GM18526 (cell line): Measurements from ENCODE around the gene HS6ST3.

Source experiments
- POLR2A ChIP-seq: IDR thresholded peaks from 3 replicates; pipeline ENCODE4 v1.6.1; 2011; ENCODE audit not compliant: insufficient read length; ENCODE audit errors: extremely low read depth

The HS6ST3 gene

DNA sequence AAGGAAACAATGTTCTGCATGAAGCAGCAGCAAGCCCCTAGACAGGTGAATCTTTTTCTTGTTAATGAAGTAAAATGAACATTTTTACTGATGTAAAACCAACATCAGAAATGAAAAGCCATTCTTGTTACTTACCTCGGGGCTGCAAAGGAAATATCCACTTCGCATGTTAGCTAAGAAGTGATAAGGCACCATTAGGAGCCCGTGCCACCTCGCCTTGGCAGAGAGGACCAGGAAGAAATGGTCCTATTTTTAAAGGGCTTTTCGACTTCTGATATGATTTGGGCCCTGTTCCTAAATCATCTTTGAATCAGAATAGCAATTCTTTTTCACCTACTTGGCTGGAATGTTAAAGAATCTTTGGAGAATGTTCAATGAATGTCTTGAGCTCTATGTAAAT lies 721.1 kb downstream of the HS6ST3 start:
- TF ChIP-seq POLR2A, result no peak

- TF ChIP-seq POLR2A, result no peak
Measured at GRCh38 chr13:96816261-96816660, 726.4 kb downstream of the HS6ST3 start.

GRCh38 chr13:96816874-96817273 lies 727.0 kb downstream of the HS6ST3 start:
- no peak for TF ChIP-seq POLR2A

GRCh38 chr13:96817336-96817941 lies 727.5 kb downstream of the HS6ST3 start:
- no peak for TF ChIP-seq POLR2A

DNA sequence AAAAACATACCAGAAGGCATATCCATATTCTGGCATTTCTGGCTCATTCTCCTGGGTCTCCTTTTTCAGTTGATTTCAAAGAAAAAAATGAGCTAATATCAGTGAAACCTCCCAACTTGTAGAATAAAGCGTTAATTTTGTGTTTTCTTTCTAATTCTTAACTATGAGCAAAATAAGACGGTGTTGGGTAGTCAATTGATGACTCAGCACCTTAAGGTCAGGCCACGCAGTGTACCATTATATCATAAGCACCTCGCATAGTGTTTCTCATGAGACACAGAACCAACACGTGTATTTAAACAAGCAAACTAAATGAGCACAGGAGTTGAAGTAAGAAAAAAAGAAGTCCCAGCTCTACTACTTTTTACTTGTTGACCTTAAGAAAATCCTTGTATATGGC lies 729.5 kb downstream of the HS6ST3 start:
- TF ChIP-seq POLR2A, result no peak

DNA sequence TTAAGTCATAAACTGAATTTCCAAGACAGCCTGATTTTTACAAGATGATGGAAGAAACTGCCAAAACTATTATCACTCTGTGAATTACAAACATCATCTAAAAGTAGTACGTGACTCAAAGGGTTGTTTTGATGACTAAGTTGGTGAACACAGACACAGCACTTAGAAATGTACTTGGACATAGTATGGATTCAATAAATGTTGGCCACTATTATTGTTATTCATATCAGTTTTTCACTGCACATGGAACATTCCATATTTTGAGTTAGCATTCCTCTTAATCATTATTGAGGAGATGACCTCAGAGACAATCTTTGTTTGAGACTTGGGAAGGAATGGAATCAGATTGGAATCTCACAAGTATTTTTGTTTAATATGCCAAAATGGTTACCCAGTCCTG lies 731.5 kb downstream of the HS6ST3 start:
- TF ChIP-seq POLR2A, result no peak

GRCh38 chr13:96821971-96822370 lies 732.1 kb downstream of the HS6ST3 start:
- TF ChIP-seq POLR2A, result no peak

- no peak for TF ChIP-seq POLR2A
Measured at GRCh38 chr13:96822895-96823294, 733.0 kb downstream of the HS6ST3 start.

GRCh38 chr13:96824140-96824539 lies 734.2 kb downstream of the HS6ST3 start:
- no peak for TF ChIP-seq POLR2A

DNA sequence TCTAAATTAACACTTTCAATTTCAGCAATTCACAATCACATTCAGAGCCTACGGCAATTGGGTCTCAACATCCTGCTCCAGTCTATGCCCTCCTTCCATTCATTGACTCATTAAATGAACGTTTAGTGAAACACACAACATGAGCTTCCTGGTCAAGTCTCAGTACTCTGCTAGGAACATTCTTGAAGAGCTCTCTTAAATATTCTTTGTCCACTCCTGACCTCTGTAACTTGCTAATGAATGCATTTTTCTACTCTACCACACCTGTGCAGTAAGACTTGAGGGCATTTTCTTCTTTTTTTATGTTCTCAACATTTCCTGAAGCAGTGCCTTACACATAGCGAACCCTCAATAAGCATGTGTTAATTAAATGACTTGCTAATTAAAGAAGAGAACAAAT lies 735.7 kb downstream of the HS6ST3 start:
- TF ChIP-seq POLR2A, result no peak

DNA sequence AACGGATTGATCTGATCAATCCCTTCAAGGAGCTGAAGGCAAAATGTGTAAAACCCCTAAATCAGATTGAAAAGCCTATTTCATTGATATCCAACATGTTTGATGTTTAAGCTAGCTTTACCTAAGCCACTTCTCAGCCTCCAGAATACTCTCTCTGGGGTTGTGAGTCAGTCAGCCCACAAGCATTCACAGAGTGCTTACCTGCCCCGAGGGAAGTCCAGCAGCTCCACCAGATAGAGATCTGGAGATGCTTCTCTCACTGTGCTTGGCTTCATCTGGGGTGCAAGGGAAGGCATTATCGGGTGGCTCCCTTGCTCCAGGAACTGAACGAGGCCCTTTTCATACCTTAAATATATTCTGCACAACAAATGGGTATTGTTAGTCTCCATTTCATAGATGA lies 744.7 kb downstream of the HS6ST3 start:
- TF ChIP-seq POLR2A, result no peak

DNA sequence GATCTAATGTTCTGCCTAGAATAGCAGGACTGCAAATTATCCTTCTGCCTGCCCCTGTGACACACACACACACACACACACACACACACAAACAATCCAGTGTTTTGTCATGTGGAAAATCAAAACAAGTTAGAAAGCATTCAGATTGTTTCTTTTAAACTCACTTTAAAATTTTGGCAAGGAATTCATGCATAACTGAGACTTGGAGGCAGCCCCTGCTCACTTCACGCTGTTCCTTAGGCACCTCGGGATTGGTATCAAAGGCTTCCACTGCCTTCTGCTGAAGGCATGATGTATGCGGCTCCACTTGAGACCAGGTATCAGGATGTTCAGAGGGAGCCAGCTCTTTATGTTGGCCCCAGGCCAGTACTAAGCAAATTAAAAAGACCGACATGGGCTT lies 745.6 kb downstream of the HS6ST3 start:
- TF ChIP-seq POLR2A, result no peak

- TF ChIP-seq POLR2A, result no peak
Measured at GRCh38 chr13:96836733-96837132, 746.8 kb downstream of the HS6ST3 start.

DNA sequence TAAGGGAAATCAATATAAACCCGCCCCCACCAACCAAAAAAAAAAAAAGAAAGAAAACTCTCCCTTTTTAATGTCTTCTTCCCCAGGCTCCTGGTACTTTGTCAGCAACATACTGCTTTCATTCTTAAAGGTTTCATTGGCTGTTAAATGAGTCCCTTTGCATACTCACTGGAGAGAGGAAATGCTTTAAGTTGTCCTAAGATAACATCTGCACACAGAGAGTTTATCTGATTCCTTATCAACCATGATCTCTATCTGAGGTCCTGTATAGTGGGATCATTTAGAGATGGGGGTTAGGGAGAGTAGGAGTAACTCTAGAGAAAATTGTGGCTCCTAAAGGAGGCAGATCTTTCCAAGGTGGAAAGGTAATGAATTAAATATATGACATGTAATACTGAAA lies 747.9 kb downstream of the HS6ST3 start:
- TF ChIP-seq POLR2A, result no peak

- no peak for TF ChIP-seq POLR2A
Measured at GRCh38 chr13:96844195-96844594, 754.3 kb downstream of the HS6ST3 start.

DNA sequence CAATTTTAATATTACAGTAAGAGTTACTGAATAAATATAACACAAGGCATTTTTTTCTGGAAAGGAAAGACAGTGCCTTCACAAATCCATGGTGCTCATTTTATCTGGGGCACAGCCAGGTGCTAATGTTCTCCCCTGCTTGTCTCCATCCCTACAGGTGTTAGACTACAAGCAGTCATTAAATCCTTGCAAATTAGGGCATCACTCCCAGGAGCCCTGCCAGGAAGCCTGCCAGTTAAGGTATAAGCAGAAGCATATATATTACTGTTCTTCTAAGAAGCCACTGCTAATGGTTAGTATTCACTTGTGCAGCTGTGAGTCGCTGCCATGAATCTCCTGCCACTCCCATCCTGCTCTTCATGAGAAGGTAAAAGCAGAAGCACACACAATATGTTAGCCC lies 754.7 kb downstream of the HS6ST3 start:
- TF ChIP-seq POLR2A, result no peak

DNA sequence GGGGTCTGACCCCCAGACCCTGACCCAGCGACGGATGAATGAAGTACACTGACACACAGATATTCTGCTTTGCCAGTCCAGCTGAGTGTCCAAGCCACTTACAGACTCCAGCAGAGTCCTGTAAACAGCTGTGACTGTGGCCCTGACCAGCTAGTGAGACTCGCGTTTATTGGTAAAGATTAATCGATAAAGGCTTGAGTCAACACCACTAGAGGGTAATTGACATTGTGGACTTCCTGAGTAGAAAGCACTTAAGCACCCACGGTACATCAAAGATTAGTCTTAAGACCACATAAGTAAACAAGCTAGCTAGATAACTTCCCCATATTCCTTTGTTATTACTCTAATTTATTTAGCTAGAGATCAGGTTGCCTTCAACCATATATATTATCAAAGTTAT lies 758.4 kb downstream of the HS6ST3 start:
- TF ChIP-seq POLR2A, result no peak

- TF ChIP-seq POLR2A, result no peak
Measured at GRCh38 chr13:96849091-96849490, 759.2 kb downstream of the HS6ST3 start.
